Retinal pigment epithelial cell (primary cell): ENCODE results near the gene SCN3A.

Experiments
- DNase-seq: peaks from one replicate; pipeline ENCODE4 v3.0.0-alpha.2; 2010; ENCODE audit warnings: low read depth
- H3K4me3 ChIP-seq: 2 replicates; pipeline ENCODE4 v1.5.1; 2011; ENCODE audit warnings: mild to moderate bottlenecking, low read length, control low read depth, moderate library complexity
- TF ChIP-seq, protein P1 (sequence below): conservative IDR thresholded peaks from 2 replicates; pipeline ENCODE4 v1.5.1; 2011; ENCODE audit warnings: low read depth, low read length, control low read depth, inconsistent platforms

Gene SCN3A

DNA sequence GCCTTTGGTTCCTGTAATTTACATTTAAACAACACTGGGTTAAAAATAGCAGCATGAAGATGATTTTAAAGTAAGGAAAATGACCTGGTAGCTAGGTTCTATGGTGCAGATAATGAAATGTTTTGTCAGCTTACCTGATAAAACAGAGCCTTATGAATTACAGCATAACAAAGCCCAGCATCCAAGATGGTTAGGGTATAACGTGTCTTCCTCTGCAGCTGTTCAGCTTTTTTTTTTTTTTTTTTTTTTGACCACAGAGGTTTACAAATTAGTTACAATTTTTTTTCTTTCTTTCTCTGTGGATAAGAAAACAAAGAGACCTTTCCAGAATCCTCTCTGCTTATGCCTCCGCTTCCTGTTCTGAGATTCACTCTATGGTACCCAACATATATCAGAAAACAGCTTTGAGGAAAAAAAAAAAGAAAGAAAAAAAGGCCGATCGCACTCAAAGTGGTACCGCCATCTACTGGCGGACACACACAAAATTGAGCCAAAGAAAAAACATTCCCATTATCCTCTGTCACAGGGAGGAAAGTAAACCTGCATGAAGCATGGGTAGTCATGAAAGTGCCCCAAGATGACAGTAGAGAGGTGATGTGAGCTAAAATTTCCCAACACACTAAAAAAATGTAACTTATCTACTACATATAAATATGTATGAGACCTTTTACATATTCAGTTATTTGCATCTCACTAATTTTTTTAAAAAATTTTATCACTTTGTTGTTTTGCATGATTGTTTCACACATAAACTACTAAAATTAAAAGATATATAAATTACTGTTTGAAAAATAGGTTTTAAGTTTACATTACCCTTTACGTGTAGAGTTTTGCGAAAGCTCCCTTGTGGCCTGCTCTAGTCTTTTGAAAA lies at the start of gene SCN3A:
Gene SCN3A, minus strand, starts transcription at position 362 of the 871 bp plus-strand sequence. CDS start 27,656 bp downstream, outside the sequence.
- TF ChIP-seq, protein P1, sequence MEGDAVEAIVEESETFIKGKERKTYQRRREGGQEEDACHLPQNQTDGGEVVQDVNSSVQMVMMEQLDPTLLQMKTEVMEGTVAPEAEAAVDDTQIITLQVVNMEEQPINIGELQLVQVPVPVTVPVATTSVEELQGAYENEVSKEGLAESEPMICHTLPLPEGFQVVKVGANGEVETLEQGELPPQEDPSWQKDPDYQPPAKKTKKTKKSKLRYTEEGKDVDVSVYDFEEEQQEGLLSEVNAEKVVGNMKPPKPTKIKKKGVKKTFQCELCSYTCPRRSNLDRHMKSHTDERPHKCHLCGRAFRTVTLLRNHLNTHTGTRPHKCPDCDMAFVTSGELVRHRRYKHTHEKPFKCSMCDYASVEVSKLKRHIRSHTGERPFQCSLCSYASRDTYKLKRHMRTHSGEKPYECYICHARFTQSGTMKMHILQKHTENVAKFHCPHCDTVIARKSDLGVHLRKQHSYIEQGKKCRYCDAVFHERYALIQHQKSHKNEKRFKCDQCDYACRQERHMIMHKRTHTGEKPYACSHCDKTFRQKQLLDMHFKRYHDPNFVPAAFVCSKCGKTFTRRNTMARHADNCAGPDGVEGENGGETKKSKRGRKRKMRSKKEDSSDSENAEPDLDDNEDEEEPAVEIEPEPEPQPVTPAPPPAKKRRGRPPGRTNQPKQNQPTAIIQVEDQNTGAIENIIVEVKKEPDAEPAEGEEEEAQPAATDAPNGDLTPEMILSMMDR = peak; percentile 78
- DNase-seq = peak; percentile 6
- no peak within 1 kb of the TSS for H3K4me3 ChIP-seq

DNA sequence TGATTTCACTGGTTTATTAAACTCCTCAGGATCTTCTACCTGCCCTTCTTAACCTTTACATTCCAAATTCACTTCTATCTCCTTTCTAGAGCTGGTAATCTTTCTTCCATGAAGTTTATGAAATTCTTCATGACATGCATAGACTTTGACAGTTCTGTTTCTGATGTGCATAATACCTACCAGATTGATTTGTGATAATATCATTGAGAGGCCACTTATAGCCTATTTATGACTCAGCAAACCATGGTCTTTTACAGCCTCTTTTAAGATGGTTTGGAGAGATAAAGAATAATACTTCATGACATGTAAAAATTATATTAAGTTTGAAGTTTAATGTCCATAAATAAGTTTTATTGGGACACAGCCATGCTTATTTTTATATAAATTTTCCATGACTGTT lies 49.3 kb upstream of the SCN3A start:
- TF ChIP-seq, protein P1 = no peak
- DNase-seq = no peak
- no peak overlapping the region for H3K4me3 ChIP-seq

GRCh38 chr2:165251366-165251765 lies 47.5 kb upstream of the SCN3A start:
- DNase-seq = no peak
- TF ChIP-seq, protein P1 = no peak

GRCh38 chr2:165248238-165248637 lies 44.4 kb upstream of the SCN3A start:
- TF ChIP-seq, protein P1 = no peak
- no peak overlapping the region for H3K4me3 ChIP-seq
- DNase-seq = no peak

More at GRCh38 chr2:165251366-165251765, 47.5 kb upstream of the SCN3A start:
- H3K4me3 ChIP-seq = no peak overlapping the region

- H3K4me3 ChIP-seq = no peak overlapping the region
- DNase-seq = no peak
- TF ChIP-seq, protein P1 = no peak
Observed at GRCh38 chr2:165245081-165245793, 41.4 kb upstream of the SCN3A start.

DNA sequence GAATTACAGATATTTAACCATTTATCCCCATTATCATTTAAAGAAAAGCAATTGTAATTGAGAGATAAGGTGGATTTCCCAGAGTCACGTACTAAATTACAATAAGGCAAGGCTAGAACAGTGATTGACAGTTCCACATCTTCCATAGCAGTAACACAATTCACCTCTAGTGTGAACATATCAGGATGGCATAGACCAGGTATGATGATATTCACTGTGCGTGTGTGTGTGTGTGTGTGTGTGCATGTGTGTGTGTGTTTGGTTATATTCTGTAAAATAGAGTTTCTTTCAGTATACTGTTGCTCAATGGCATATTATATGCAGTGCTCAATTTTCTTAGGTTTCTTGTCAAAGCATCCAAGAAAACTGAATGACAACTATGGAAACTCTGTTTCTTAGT lies 37.1 kb upstream of the SCN3A start:
- TF ChIP-seq, protein P1 = no peak
- H3K4me3 ChIP-seq = no peak overlapping the region
- DNase-seq = no peak
